Dedifferentiated amniotic fluid mesenchymal stem cell (primary cell): ENCODE results near the gene ALG14.
"Not testable (repeated sequence)": the region's sequence is repeated elsewhere in the genome, so short reads cannot be mapped to it uniquely, and the experiment has no call there.

Experiments
- DNase-seq: peaks from one replicate; pipeline ENCODE4 v3.0.0-alpha.2; 2016; ENCODE audit errors: extremely low spot score

Gene ALG14

GRCh38 chr1:95042286-95042685, 30.5 kb downstream of the ALG14 start:
- DNase-seq: peak; percentile 40

DNA sequence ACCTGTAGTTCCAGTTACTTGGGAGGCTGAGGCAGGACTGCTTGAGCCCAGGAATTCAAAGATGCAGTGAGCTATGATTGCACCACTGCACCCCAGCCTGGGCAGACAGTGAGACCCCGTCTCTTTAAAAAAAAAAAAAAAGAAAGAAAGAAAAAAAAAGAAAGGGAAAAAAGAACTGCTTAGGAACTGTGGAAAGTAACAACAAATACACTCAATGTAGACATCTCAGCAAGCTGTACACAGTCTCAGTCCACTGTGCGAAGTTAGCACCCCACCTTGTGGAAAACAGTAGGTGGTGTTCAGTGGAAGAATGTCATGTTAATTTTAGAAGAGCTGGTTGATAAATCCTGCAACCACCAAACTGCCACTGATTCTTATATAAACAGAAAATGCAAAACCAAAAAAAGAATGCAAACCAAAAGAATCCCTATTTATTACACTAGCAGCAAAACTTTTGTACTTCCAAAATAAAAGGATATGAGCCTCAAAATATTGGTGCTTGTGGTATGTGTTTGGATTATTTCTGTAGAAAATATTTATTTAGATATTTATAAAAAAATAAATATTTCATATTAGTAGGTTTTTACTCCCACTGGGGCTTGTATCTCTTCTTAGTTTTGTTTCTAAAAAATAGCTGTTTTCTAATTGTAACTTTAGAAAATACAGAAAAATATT, 31.1 kb downstream of the ALG14 start:
- peak; percentile 89 for DNase-seq

- no peak for DNase-seq
These were observed 32.7 kb downstream of the ALG14 start for GRCh38 chr1:95040032-95040525.

DNA sequence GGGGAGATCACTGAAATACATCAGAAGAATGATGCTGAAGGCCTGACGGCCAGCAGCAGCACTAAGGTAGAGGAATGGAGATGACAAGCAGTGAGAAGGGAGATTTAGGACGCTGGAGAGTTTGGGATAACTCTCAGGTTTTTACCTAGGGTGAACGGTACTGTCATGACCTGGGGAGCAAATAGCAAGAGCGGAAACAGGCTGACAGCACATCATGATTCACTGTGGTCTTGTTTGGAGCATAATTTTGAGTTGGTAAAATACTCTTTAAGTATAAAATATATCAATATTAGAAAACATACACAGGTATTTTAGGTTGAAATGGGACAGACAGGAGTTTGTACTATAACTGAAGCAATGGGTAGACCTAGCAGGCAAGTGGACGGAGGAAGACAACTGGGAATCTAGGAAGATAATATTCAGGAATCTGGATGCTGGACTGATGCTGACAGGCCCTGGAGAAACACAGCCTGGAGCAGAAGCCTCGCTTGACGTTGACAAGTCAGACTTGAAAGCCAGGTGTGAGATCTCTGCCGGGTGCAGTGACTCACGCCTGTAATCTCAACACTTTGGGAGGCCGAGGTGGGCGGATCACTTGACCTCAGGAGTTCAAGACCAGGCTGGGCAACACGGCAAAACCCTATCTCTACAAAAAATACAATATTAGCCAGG, 33.3 kb downstream of the ALG14 start:
- no peak for DNase-seq

- DNase-seq: peak; percentile 96
These were observed 37.2 kb downstream of the ALG14 start for GRCh38 chr1:95035536-95035935.

- DNase-seq: no peak
These were observed 38.2 kb downstream of the ALG14 start for GRCh38 chr1:95034506-95034905.

DNA sequence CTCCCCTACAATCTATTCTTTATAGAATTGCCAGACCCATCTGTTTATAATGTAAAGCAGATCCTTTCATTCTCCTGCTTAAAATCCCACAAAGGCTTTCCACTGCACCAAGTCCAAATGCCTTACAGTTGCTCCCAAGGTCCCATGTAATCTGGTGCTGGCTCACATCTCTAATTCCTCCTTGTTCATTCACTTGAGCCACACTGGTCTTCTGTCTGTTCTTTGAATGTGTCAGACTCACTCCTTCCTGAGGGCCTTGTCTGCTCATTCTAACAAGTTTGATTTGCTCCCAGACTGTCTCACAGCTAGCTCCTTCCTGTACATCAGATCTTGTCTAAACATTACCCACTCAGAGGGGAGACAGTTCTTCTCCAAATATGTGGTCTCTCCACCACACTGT, 38.9 kb downstream of the ALG14 start:
- no peak for DNase-seq

- no peak for DNase-seq
These were observed 43.2 kb downstream of the ALG14 start for GRCh38 chr1:95029532-95029931.

DNA sequence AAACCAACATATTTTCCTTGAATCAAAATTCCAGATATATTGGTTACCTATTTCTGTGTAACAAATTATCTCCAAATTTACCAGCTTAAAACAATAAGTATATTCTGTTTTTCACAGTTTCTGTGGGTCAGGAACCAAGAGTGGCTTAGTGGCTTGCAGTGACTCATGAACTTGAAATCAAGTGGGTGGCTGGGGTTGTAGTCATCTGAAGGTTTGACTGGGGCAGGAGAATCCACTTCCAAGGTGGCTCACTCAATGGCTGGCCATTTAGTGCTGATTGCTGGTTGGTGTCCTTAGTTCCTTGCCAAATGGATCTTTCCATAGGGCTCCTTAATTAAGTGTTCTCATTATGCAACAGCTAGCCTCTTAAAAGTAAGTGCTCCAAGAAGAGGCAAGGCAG, 43.8 kb downstream of the ALG14 start:
- no peak for DNase-seq

- no peak for DNase-seq
These were observed 45.7 kb downstream of the ALG14 start for GRCh38 chr1:95027046-95027445.

DNA sequence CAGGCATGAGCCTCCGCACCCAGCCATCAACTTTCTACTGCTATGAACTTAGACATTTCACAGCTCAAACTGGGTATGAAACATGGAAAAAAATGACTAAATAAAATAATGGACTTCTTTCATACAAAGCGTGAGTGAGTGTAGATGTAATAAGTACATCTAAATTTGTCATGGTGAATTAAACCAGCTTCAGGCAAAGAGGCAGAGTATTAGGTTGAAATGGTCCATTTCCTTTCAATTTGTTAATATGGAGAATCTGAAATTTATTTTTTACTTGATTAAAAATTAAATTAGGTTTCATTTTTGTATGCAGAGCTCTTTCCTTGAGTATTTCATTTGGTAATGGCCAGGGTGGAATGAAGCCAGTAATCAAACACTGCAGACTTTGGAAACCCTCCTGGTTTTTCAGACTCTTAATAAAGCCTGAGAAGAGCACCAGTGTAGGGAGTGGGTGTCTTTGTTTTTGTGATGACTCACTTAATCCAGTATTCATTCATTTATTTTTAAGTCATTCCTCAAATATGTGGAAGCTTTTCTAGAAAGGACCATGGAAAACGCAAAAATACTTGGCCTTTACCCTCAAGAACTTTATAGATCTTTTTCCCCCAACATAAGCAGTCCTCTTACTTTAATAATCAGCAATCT, 49.2 kb downstream of the ALG14 start:
- DNase-seq: peak; percentile 89

- no peak for DNase-seq
These were observed 50.2 kb downstream of the ALG14 start for GRCh38 chr1:95022644-95022926.

DNA sequence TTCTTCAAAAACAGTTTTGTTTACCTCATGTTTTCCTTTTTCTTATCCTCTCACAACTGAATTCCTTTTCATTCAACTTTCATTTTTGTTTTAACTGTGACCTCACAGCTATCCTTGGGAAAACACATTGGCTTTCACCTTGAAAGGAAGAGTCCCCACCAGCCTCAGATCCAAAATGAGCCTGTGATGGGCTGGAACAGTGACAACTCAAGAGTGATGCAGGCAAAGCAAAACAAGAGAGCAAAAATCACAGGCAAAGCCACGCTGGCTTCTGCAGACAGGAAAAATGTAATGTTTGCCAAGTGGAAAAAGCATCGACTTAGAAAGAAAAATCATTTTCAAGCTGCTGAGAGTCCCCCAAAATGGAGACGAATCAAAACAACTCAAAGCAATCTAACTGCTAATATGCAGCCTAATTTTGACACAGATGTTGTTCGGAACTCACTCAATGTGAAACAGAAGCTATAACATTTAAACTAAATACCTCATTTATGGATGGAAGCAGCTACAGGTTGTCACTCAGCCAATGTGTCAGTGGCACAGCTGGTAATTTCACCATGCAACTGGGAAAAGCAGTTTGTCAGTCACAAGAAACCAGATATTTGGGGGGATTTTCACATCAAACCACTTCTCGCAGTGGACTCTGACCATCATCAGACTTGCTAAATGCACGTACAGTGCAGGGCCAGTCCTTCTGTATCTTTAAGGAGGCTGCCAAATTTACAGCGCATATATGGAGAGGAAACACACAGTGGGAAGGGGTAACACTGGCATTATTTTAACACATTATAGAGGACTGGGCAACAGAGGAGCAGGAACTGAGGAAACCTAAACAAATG, 50.7 kb downstream of the ALG14 start:
- no peak for DNase-seq

GRCh38 chr1:95021119-95021518, 51.6 kb downstream of the ALG14 start:
- DNase-seq: no peak

DNA sequence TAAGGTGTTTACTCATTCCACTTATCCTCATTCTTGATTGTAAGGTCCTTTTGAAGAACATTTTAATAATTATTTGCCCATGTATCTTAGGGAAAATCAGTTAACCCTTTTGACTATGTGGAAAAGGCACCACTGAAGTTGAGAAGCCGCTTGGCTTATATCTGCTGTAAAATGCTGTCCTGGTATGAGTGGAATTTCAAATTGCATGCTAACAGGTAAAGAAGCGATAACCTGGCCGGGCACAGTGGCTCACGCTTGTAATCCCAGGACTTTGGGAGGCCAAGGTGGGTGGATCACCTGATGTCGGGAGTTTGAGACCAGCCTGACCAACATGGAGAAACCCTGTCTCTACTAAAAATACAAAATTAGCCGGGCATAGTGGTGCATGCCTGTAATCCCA, 53.3 kb downstream of the ALG14 start:
- not testable (repeated sequence) for DNase-seq

GRCh38 chr1:95018602-95019369, 54.0 kb downstream of the ALG14 start:
- no peak for DNase-seq

GRCh38 chr1:95017775-95018174, 55.0 kb downstream of the ALG14 start:
- no peak for DNase-seq

DNA sequence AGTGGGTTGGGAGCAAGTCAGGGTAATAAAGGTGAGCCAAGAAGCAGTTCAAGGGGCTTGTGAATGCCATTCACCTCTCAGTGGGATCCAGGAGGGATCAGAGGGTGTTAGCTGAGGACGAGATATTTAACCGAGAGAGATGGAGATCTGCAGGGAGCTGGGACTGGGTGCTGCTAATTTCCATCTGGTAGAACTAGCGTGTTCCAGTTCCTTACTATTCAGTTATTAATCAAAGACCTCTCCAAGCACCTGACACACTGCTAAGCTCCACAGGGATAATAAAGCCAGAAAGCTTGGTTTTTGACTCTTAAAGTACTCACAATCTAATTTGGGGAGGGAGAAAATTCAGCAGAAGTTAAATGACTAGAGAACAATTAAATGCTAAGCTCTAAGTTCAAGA, 57.7 kb downstream of the ALG14 start:
- DNase-seq: no peak

DNA sequence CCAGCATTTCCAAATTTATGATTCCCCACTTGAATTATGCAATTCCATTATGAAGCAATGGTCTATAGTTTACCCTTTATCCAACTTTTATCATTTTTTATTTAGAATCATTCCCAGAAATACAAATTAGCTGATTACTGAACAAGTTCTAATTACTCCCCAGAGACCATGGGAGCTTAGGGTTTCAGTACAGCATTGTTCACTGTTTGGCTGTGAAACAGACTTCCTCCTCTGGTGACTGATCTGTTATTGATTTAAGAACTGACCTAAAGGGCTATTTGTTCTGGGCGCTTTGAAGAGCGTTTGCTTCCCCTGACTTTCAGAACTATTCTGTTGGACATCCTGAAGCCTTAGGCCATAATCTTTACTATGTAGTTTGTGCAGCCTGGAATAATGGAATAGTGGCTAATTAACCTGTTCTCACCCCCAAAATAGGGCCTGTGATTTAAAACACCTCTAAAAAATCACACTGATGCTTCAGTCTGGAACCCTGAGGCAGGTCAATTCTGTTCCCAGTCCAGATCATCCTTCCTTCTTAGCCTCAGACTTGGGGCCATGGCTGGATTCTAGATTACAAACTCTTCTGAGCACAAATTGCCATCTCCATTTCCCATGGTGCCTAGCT, 58.7 kb downstream of the ALG14 start:
- DNase-seq: no peak

DNA sequence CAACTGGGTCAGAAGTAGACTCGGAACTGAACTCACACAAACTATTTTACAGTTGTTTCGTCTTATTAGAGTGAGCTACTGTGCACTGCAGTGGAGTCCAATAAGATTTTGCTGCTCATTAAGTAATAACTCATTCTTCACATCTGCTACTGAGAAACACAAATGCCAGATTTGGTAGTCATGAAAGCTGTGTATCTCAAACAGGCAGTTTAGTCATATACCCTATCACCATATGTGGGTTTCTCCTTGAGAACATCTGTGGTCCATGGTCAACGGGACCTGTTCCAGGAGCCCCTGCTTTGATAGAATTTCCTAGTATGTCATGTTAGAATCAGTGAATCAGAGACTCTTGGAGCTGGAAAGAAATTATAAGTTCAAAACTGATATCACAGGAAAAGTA, 60.4 kb downstream of the ALG14 start:
- no peak for DNase-seq

- DNase-seq: no peak
These were observed 62.6 kb downstream of the ALG14 start for GRCh38 chr1:95010158-95010557.
